ENCODE data around the gene OASL. TPM values are rescaled to one million over a fixed set of nuclear protein-coding genes. Genes with fewer than 3 reads are reported as not detected.

The OASL gene
- total and polyA plus RNA-seq, 10 of the 15 experiments (the other 5 are each of a cell fraction or from before 2014, with no cell fraction given) = 2.3 to 9.1 (median 2.7) TPM

DNA sequence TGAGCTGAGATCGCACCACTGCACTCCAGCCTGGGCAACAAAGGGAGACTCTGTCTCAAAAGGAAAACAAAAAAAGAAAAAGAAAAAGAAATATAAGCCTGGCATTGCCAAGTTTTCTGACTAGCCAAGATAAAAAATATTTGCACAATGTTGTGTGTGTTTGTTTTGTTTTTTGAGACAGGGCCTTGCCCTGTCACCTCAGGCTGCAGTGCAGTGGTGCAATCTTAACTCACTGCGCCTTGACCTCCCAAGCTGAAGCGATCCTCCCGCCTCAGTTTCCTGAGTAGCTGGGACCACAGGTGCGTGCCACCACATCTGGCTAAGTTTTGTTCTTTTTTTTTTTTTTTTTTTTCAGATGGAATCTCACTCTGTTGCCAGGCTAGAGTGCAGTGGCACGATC, 17.3 kb downstream of the OASL start:
- H4K20me1 ChIP-seq (ENCODE audit: control insufficient read depth, insufficient read depth) = no peaks in the 10 kb centered on the region
- TF ChIP-seq MTA3 (IDR thresholded peaks at IDR 0.05; ENCODE audit: borderline replicate concordance, low read length) (no peak), BRCA1 (IDR thresholded peaks at IDR 0.05; ENCODE audit: low read depth, low read length) (no peak), ESRRA (IDR thresholded peaks at IDR 0.05; ENCODE audit: low read length) (no peak), ASH2L (IDR thresholded peaks at IDR 0.05; ENCODE audit: borderline replicate concordance, low read depth) (no peak), ZNF384 (IDR thresholded peaks at IDR 0.05; ENCODE audit: borderline replicate concordance, low read depth, low read length) (no peak), BCL11A (IDR thresholded peaks at IDR 0.05; ENCODE audit: low read depth, low read length) (no peak), TCF12 (IDR thresholded peaks at IDR 0.05; ENCODE audit: low read depth, low read length) (no peak)
- TF ChIP-seq, protein P1, sequence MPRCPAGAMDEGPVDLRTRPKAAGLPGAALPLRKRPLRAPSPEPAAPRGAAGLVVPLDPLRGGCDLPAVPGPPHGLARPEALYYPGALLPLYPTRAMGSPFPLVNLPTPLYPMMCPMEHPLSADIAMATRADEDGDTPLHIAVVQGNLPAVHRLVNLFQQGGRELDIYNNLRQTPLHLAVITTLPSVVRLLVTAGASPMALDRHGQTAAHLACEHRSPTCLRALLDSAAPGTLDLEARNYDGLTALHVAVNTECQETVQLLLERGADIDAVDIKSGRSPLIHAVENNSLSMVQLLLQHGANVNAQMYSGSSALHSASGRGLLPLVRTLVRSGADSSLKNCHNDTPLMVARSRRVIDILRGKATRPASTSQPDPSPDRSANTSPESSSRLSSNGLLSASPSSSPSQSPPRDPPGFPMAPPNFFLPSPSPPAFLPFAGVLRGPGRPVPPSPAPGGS (IDR thresholded peaks at IDR 0.05; ENCODE audit: borderline replicate concordance, insufficient read depth, low read depth, low read length, poor library complexity, severe bottlenecking) = no peak
- TF ChIP-seq, protein P2, sequence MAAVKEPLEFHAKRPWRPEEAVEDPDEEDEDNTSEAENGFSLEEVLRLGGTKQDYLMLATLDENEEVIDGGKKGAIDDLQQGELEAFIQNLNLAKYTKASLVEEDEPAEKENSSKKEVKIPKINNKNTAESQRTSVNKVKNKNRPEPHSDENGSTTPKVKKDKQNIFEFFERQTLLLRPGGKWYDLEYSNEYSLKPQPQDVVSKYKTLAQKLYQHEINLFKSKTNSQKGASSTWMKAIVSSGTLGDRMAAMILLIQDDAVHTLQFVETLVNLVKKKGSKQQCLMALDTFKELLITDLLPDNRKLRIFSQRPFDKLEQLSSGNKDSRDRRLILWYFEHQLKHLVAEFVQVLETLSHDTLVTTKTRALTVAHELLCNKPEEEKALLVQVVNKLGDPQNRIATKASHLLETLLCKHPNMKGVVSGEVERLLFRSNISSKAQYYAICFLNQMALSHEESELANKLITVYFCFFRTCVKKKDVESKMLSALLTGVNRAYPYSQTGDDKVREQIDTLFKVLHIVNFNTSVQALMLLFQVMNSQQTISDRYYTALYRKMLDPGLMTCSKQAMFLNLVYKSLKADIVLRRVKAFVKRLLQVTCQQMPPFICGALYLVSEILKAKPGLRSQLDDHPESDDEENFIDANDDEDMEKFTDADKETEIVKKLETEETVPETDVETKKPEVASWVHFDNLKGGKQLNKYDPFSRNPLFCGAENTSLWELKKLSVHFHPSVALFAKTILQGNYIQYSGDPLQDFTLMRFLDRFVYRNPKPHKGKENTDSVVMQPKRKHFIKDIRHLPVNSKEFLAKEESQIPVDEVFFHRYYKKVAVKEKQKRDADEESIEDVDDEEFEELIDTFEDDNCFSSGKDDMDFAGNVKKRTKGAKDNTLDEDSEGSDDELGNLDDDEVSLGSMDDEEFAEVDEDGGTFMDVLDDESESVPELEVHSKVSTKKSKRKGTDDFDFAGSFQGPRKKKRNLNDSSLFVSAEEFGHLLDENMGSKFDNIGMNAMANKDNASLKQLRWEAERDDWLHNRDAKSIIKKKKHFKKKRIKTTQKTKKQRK (IDR thresholded peaks at IDR 0.05; ENCODE audit: low read depth, low read length) = no peak
- TF ChIP-seq, protein P3, sequence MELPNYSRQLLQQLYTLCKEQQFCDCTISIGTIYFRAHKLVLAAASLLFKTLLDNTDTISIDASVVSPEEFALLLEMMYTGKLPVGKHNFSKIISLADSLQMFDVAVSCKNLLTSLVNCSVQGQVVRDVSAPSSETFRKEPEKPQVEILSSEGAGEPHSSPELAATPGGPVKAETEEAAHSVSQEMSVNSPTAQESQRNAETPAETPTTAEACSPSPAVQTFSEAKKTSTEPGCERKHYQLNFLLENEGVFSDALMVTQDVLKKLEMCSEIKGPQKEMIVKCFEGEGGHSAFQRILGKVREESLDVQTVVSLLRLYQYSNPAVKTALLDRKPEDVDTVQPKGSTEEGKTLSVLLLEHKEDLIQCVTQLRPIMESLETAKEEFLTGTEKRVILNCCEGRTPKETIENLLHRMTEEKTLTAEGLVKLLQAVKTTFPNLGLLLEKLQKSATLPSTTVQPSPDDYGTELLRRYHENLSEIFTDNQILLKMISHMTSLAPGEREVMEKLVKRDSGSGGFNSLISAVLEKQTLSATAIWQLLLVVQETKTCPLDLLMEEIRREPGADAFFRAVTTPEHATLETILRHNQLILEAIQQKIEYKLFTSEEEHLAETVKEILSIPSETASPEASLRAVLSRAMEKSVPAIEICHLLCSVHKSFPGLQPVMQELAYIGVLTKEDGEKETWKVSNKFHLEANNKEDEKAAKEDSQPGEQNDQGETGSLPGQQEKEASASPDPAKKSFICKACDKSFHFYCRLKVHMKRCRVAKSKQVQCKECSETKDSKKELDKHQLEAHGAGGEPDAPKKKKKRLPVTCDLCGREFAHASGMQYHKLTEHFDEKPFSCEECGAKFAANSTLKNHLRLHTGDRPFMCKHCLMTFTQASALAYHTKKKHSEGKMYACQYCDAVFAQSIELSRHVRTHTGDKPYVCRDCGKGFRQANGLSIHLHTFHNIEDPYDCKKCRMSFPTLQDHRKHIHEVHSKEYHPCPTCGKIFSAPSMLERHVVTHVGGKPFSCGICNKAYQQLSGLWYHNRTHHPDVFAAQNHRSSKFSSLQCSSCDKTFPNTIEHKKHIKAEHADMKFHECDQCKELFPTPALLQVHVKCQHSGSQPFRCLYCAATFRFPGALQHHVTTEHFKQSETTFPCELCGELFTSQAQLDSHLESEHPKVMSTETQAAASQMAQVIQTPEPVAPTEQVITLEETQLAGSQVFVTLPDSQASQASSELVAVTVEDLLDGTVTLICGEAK (IDR thresholded peaks at IDR 0.05; ENCODE audit: borderline replicate concordance) = no peak
- no peak overlapping the region for H2AFZ ChIP-seq (ENCODE audit: control insufficient read depth, low read depth, low read length)
- H3K27me3 ChIP-seq (replicated peaks in 1 of 2; ENCODE audit: control insufficient read depth in 2 of 2, insufficient read depth in 2 of 2, low read length in 1 of 2) = no peaks in the 10 kb centered on the region
- no TSS peak for BruUV-seq (replicated peaks)
- H3K4me3 ChIP-seq = no peak overlapping the region
- ATAC-seq (no peak), FAIRE-seq (no peak), DNase-seq (ENCODE audit: low read depth, low spot score) (no peak)
- no peaks in the 10 kb centered on the region for H3K79me2 ChIP-seq (ENCODE audit: control insufficient read depth, insufficient read depth, low read length)
- ChIA-PET SMC1A (ENCODE audit: uncharacterized antibody, unreplicated experiment) (no interaction called here), POLR2A (interaction anchor here (0.6 kb wide), 1 partner anchor 469 kb away, joined by 7 read pairs; no protein-coding TSS in a partner anchor), CTCF (interaction anchor here (1.2 kb wide), 1 partner anchor 38 kb away, joined by 3 read pairs; no protein-coding TSS in a partner anchor), RAD21 (ENCODE audit: unreplicated experiment) (no interaction called here)
- H3K27ac ChIP-seq (ENCODE audit: control insufficient read depth, insufficient read depth) = no peak overlapping the region
- no peaks in the 10 kb centered on the region for H3K4me1 ChIP-seq (ENCODE audit: control insufficient read depth, insufficient read depth, low read length)
- no peak overlapping the region for H3K4me2 ChIP-seq (ENCODE audit: control insufficient read depth, insufficient read depth)
- no peak overlapping the region for H3K9ac ChIP-seq (ENCODE audit: control insufficient read depth, insufficient read depth, low read length)
- no peaks in the 10 kb centered on the region for H3K36me3 ChIP-seq (ENCODE audit: control insufficient read depth in 2 of 2, insufficient read depth in 2 of 2, low read length in 1 of 2)
- in situ Hi-C loops (cut with MboI) (no loop called here), intact Hi-C loops (cut with micrococcal nuclease; ENCODE audit: unreplicated experiment) (no loop called here)
- WGBS (ENCODE audit: insufficient coverage, insufficient replicate concordance, low lambda C conversion rate, missing lambda C conversion rate) = 81% methylated on average over 6 of the region's 6 CpGs
- H3K9me3 ChIP-seq (replicated peaks; ENCODE audit: control insufficient read depth, insufficient read depth, low read length) = no peaks in the 10 kb centered on the region

Measured in GM12878 (cell line).